ENCODE measurements around the gene FGF8. TPM values are rescaled to one million over a fixed set of nuclear protein-coding genes. Genes with fewer than 3 reads are reported as not detected.

The FGF8 gene
- total and polyA plus RNA-seq, 2 donors (not counting 1 experiment from before 2014, with no cell fraction given) = not detected

DNA sequence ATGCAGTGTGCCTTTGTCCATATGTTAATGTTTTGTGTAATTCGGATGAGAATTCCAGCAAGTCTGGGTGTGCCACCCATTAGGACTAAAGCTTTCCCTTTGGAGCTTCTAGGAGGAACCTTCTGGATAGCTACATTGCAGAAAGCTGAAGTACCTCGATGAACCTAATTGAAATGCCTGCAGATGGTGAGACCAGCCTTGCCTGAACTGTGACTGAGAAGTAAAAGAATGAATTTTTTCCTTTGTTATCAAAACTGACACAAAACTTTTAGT, 49.9 kb downstream of the FGF8 start:
- TF ChIP-seq, protein P1, sequence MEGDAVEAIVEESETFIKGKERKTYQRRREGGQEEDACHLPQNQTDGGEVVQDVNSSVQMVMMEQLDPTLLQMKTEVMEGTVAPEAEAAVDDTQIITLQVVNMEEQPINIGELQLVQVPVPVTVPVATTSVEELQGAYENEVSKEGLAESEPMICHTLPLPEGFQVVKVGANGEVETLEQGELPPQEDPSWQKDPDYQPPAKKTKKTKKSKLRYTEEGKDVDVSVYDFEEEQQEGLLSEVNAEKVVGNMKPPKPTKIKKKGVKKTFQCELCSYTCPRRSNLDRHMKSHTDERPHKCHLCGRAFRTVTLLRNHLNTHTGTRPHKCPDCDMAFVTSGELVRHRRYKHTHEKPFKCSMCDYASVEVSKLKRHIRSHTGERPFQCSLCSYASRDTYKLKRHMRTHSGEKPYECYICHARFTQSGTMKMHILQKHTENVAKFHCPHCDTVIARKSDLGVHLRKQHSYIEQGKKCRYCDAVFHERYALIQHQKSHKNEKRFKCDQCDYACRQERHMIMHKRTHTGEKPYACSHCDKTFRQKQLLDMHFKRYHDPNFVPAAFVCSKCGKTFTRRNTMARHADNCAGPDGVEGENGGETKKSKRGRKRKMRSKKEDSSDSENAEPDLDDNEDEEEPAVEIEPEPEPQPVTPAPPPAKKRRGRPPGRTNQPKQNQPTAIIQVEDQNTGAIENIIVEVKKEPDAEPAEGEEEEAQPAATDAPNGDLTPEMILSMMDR (conservative IDR thresholded peaks at IDR 0.05 in 1 of 2, IDR thresholded peaks at IDR 0.05 in 1 of 2; ENCODE audit: low read depth in 1 of 2, low read length in 2 of 2) = no peak
- TF ChIP-seq EZH2 (IDR thresholded peaks at IDR 0.05; ENCODE audit: low read length, missing control alignments) = no peak
- H3K9ac ChIP-seq (ENCODE audit: insufficient read depth, low read length) = no peak overlapping the region
- DNase-seq (ENCODE audit: low read depth in 2 of 2) = no peak
- H3K9me3 ChIP-seq (ENCODE audit: control insufficient read depth, insufficient read depth, low read depth, low read length) = no peaks in the 10 kb centered on the region
- H3K4me2 ChIP-seq (ENCODE audit: extremely low read depth, insufficient read depth, low read length) = no peak overlapping the region
- no peaks in the 10 kb centered on the region for H3K4me1 ChIP-seq (ENCODE audit: control insufficient read depth, extremely low read depth, insufficient read depth, low read length)
- H3K36me3 ChIP-seq (ENCODE audit: control insufficient read depth, insufficient read depth, low read length) = no peaks in the 10 kb centered on the region
- no peaks in the 10 kb centered on the region for H3K79me2 ChIP-seq (ENCODE audit: control insufficient read depth, insufficient read depth, low read length)
- no peak overlapping the region for H3K27ac ChIP-seq (ENCODE audit: insufficient read depth, low read length)
- no peaks in the 10 kb centered on the region for H4K20me1 ChIP-seq (ENCODE audit: control insufficient read depth, extremely low read depth, insufficient read depth, low read length)
- no peak overlapping the region for H3K4me3 ChIP-seq (replicated peaks in 1 of 4; ENCODE audit: control extremely low read depth in 1 of 4, insufficient read depth in 1 of 4, low read depth in 3 of 4, low read length in 4 of 4)
- H3K27me3 ChIP-seq (ENCODE audit: control insufficient read depth, insufficient read depth, low read length) = peaks cover 15% of the 10 kb centered on the region
- no peak overlapping the region for H2AFZ ChIP-seq (ENCODE audit: low read length)

DNA sequence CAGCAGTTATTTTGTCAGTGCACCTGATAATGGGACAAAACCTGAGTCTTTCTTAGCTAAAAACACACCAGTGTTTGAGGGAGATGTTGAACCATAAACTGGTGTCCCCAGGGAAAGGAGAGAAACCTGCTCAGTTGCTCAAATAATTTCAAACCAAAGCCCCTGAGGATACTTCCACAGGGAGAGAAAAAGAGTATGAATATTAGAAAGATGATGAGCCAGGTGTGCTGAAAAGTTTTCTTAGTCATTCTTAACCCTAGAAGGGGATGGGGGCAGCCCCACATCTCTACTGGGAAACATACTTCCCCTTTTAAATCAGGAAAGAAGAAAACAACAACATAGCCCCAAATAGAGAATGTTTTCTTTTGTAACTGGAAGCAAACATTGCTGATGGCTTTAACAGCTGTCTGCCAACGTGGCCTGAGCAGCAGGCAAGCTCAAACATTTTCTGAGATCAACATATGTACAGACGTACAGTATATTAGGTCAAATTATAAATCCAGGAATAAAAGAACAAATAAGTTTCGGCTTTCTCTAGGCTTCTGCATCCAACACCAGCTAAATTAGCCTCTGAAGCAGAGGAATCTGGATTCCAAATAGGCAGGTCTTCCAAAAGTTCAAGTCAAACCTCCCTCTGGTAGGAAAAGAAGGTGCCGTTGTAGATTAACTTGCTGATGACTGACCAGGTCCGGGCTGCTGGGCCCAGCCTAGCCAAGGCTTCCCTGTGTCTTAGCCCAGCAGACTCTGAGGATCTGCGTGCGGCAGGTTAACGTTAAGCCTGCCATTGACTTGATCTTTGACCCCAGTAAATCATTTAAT, 50.4 kb downstream of the FGF8 start:
- H3K9me3 ChIP-seq (ENCODE audit: control insufficient read depth, insufficient read depth, low read depth, low read length) = no peaks in the 10 kb centered on the region
- H2AFZ ChIP-seq (ENCODE audit: low read length) = no peak overlapping the region
- H3K27ac ChIP-seq (ENCODE audit: insufficient read depth, low read length) = no peak overlapping the region
- no peaks in the 10 kb centered on the region for H3K4me1 ChIP-seq (ENCODE audit: control insufficient read depth, extremely low read depth, insufficient read depth, low read length)
- TF ChIP-seq, protein P1 (conservative IDR thresholded peaks at IDR 0.05 in 1 of 2, IDR thresholded peaks at IDR 0.05 in 1 of 2; ENCODE audit: low read depth in 1 of 2, low read length in 2 of 2) = no peak
- no peak for TF ChIP-seq EZH2 (IDR thresholded peaks at IDR 0.05; ENCODE audit: low read length, missing control alignments)
- H4K20me1 ChIP-seq (ENCODE audit: control insufficient read depth, extremely low read depth, insufficient read depth, low read length) = no peaks in the 10 kb centered on the region
- no peak for DNase-seq (ENCODE audit: low read depth in 2 of 2)
- H3K36me3 ChIP-seq (ENCODE audit: control insufficient read depth, insufficient read depth, low read length) = no peaks in the 10 kb centered on the region
- no peak overlapping the region for H3K4me3 ChIP-seq (replicated peaks in 1 of 4; ENCODE audit: control extremely low read depth in 1 of 4, insufficient read depth in 1 of 4, low read depth in 3 of 4, low read length in 4 of 4)
- H3K9ac ChIP-seq (ENCODE audit: insufficient read depth, low read length) = no peak overlapping the region
- H3K27me3 ChIP-seq (ENCODE audit: control insufficient read depth, insufficient read depth, low read length) = peaks cover 15% of the 10 kb centered on the region
- H3K79me2 ChIP-seq (ENCODE audit: control insufficient read depth, insufficient read depth, low read length) = no peaks in the 10 kb centered on the region
- H3K4me2 ChIP-seq (ENCODE audit: extremely low read depth, insufficient read depth, low read length) = no peak overlapping the region

DNA sequence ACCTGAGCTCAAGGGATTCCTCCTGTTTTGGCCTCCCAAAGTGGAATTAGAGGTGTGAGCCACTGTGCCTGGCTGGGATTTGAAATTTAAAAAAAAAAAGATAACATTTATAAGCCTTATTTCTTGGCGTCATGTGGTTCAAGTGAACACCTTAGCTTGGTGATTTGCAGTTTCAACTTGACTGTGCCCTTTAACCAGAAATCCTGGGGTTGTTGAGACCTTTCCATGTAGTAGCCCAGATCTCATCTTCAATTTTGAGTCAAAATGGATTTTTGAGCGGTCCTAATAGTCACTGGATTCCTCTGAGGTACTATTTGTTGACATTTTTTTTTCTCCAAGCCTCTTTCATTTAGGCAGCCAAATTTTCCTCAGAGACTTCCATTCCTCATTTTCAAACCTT, 51.5 kb downstream of the FGF8 start:
- Histone ChIP-seq H3K27ac (ENCODE audit: insufficient read depth, low read length) (no peak overlapping the region), H3K4me3 (replicated peaks in 1 of 4; ENCODE audit: control extremely low read depth in 1 of 4, insufficient read depth in 1 of 4, low read depth in 3 of 4, low read length in 4 of 4) (no peak overlapping the region), H3K79me2 (ENCODE audit: control insufficient read depth, insufficient read depth, low read length) (no peaks in the 10 kb centered on the region), H4K20me1 (ENCODE audit: control insufficient read depth, extremely low read depth, insufficient read depth, low read length) (no peaks in the 10 kb centered on the region), H3K27me3 (ENCODE audit: control insufficient read depth, insufficient read depth, low read length) (peaks cover 18% of the 10 kb centered on the region), H3K4me1 (ENCODE audit: control insufficient read depth, extremely low read depth, insufficient read depth, low read length) (no peaks in the 10 kb centered on the region), H3K4me2 (ENCODE audit: extremely low read depth, insufficient read depth, low read length) (no peak overlapping the region), H2AFZ (ENCODE audit: low read length) (no peak overlapping the region), H3K36me3 (ENCODE audit: control insufficient read depth, insufficient read depth, low read length) (no peaks in the 10 kb centered on the region), H3K9ac (ENCODE audit: insufficient read depth, low read length) (no peak overlapping the region), H3K9me3 (ENCODE audit: control insufficient read depth, insufficient read depth, low read depth, low read length) (no peaks in the 10 kb centered on the region)
- DNase-seq (ENCODE audit: low read depth in 2 of 2) = no peak
- no peak for TF ChIP-seq EZH2 (IDR thresholded peaks at IDR 0.05; ENCODE audit: low read length, missing control alignments)
- TF ChIP-seq, protein P1 (conservative IDR thresholded peaks at IDR 0.05 in 1 of 2, IDR thresholded peaks at IDR 0.05 in 1 of 2; ENCODE audit: low read depth in 1 of 2, low read length in 2 of 2) = no peak

Measured in fibroblast of lung (primary cell).